ENCODE data around the gene TAF1. TPM values are rescaled to one million over a fixed set of nuclear protein-coding genes. Genes with fewer than 3 reads are reported as not detected.
"Not testable (repeated sequence)": the region's sequence is repeated elsewhere in the genome, so short reads cannot be mapped to it uniquely, and the experiment has no call there.

The TAF1 gene
- polyA plus RNA-seq, 1 experiment, result 21.5 TPM

- no peak for TF ChIP-seq CTCF (IDR thresholded peaks at IDR 0.05; ENCODE audit: low read depth, low read length)
- POLR2A ChIA-PET, result no interaction called here
- DNase-seq (ENCODE audit: low read depth, low spot score), result no peak
- no peaks in the 10 kb centered on the region for H3K9me3 ChIP-seq (ENCODE audit: control insufficient read depth, insufficient read depth, low read length)
- no peaks in the 10 kb centered on the region for H3K27me3 ChIP-seq (ENCODE audit: control insufficient read depth, insufficient read depth, low read length)
- H3K4me3 ChIP-seq (ENCODE audit: low read depth, low read length), result no peak overlapping the region
- H3K27ac ChIP-seq (ENCODE audit: low read depth, low read length), result no peak overlapping the region
- CTCF ChIA-PET, result no interaction called here
Observed at GRCh38 chrX:71482228-71482958, 116.2 kb downstream of the TAF1 start.

- Histone ChIP-seq H3K27ac (ENCODE audit: low read depth, low read length) (no peak overlapping the region), H3K4me3 (ENCODE audit: low read depth, low read length) (no peak overlapping the region), H3K9me3 (ENCODE audit: control insufficient read depth, insufficient read depth, low read length) (no peaks in the 10 kb centered on the region), H3K27me3 (ENCODE audit: control insufficient read depth, insufficient read depth, low read length) (no peaks in the 10 kb centered on the region)
- ChIA-PET CTCF (interaction anchor here (0.8 kb wide), 1 partner anchor 48 kb away, joined by 6 read pairs; no protein-coding TSS in a partner anchor), POLR2A (no interaction called here)
- no peak for DNase-seq (ENCODE audit: low read depth, low spot score)
- TF ChIP-seq CTCF (IDR thresholded peaks at IDR 0.05; ENCODE audit: low read depth, low read length), result no peak
Observed at GRCh38 chrX:71487814-71488213, 121.7 kb downstream of the TAF1 start.

GRCh38 chrX:71489540-71489939, 123.4 kb downstream of the TAF1 start:
- ChIA-PET CTCF (no interaction called here), POLR2A (interaction anchor here (0.7 kb wide), 1 partner anchor 209 kb away, joined by 4 read pairs; no protein-coding TSS in a partner anchor)
- Histone ChIP-seq H3K9me3 (ENCODE audit: control insufficient read depth, insufficient read depth, low read length) (no peaks in the 10 kb centered on the region), H3K27me3 (ENCODE audit: control insufficient read depth, insufficient read depth, low read length) (no peaks in the 10 kb centered on the region), H3K27ac (ENCODE audit: low read depth, low read length) (no peak overlapping the region), H3K4me3 (ENCODE audit: low read depth, low read length) (no peak overlapping the region)
- DNase-seq (ENCODE audit: low read depth, low spot score), result no peak
- no peak for TF ChIP-seq CTCF (IDR thresholded peaks at IDR 0.05; ENCODE audit: low read depth, low read length)

- Histone ChIP-seq H3K9me3 (ENCODE audit: control insufficient read depth, insufficient read depth, low read length) (no peaks in the 10 kb centered on the region), H3K27ac (ENCODE audit: low read depth, low read length) (no peak overlapping the region), H3K4me3 (ENCODE audit: low read depth, low read length) (peak overlapping the region; percentile 60), H3K27me3 (ENCODE audit: control insufficient read depth, insufficient read depth, low read length) (no peaks in the 10 kb centered on the region)
- DNase-seq (ENCODE audit: low read depth, low spot score), result no peak
- CTCF ChIA-PET, result no interaction called here
- POLR2A ChIA-PET, result no interaction called here
- no peak for TF ChIP-seq CTCF (IDR thresholded peaks at IDR 0.05; ENCODE audit: low read depth, low read length)
Observed at GRCh38 chrX:71492231-71493065, 126.3 kb downstream of the TAF1 start.

GRCh38 chrX:71493111-71493613, 127.0 kb downstream of the TAF1 start:
- Histone ChIP-seq H3K27ac (ENCODE audit: low read depth, low read length) (no peak overlapping the region), H3K27me3 (ENCODE audit: control insufficient read depth, insufficient read depth, low read length) (no peaks in the 10 kb centered on the region), H3K9me3 (ENCODE audit: control insufficient read depth, insufficient read depth, low read length) (no peaks in the 10 kb centered on the region), H3K4me3 (ENCODE audit: low read depth, low read length) (peak overlapping the region; percentile 60; the same call in 1 of the 2 replicates)
- POLR2A ChIA-PET, result no interaction called here
- TF ChIP-seq CTCF (IDR thresholded peaks at IDR 0.05; ENCODE audit: low read depth, low read length), result no peak
- CTCF ChIA-PET, result no interaction called here
- no peak for DNase-seq (ENCODE audit: low read depth, low spot score)

GRCh38 chrX:71495979-71496378, 129.8 kb downstream of the TAF1 start:
- H3K9me3 ChIP-seq (ENCODE audit: control insufficient read depth, insufficient read depth, low read length); POLR2A ChIA-PET; CTCF ChIA-PET; H3K27me3 ChIP-seq (ENCODE audit: control insufficient read depth, insufficient read depth, low read length); H3K27ac ChIP-seq (ENCODE audit: low read depth, low read length); H3K4me3 ChIP-seq (ENCODE audit: low read depth, low read length); DNase-seq (ENCODE audit: low read depth, low spot score): not testable (repeated sequence)
